IPS DF 4.7 (cell line): Measurements from ENCODE around the gene RAI14.

Source experiments
- DNase-seq: peaks from one replicate; pipeline ENCODE4 v3.0.0-alpha.2; 2013; ENCODE audit warnings: low spot score; ENCODE audit errors: extremely low read depth

Gene RAI14

DNA sequence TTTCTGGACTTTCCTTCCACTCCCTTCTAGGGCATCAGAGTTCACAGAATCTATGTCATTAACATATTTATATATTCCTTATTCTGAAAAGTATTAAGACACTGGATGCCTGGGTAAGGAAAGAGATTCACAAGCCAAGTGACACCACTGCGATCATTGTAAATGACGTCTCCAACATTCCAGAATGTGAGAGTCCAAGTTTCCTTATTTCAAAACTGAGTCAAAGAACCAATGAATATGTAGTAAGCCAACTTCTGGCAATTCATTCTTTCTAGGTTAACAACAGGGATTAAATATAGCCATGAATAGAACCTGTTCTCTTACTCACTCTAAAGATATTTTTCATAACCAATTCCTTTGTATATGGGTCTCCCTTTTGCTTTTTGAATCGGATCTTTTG, 18.1 kb downstream of the RAI14 start:
- DNase-seq: no peak

DNA sequence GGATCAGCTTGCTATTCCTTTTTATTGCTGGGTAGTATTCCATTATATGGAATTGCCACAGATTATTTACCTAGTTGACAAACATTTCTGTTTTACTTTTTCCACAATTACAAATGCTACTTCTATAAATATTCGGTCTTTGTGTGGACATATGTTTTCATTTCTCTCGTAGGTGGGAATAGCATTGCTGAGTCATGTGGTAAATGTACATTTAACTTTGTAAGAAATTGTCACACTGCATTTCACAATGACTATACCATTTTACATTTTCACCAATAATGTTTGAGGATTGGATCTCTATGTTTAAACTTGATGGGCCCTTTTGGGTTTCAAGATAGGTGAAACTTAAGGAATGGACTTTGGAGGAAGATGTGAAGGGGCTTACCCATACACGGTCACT, 19.7 kb downstream of the RAI14 start:
- DNase-seq: no peak

DNA sequence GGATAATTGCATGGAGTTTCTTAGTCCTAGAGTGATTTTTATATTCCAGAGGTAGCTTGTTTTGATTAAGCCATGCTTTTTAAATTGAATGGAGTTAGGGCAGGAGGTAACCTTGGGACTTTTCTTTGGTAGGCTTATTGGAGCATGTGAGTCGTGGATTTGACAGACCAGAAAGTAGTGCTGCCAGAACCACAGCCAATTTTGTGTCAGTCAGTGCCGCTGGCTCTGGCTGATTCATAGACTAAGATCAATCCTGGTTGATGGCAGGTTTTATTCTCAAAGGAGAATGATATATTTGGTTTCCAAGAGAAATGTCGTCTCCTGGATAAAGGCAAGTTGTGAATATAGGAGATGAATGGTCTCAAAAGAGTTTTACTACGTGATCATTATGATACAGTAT, 20.3 kb downstream of the RAI14 start:
- no peak for DNase-seq

DNA sequence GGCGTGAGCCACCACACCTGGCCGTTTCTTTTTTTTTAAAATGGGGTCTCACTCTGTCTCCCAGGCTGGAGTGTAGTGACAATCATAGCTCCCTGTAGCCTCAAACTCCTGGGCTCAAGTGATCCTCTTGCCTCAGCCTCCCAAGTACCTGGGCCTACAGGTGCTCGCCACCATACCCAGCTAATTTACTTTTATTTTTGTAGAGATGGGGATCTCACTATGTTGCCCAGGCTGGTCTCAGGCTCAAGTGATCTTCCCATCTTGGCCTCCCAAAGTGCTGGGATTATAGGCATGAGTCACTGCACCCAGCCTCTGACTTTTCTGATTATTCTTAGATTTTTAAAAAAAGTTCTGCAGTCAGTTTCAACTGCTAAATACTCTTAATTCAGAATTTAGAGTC, 21.3 kb downstream of the RAI14 start:
- no peak for DNase-seq

DNA sequence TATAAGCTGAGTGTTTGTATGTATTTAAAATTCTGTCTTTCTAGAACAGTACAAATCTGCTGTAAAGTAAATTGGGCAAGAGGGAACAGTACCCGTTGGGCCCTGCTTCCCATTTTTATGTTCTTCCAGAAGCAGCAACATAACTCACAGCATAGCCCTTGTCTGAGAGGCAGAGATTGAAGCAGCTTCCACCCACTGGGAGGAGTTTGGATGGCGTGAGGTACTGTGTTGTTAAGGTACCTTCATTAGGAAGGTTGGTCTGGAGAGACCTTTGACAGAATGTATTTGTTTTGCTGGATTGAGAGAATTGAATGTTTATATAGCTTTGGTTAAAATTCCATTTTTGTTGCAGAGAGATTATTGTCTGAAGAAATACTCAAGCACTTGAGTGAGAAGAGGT, 24.8 kb downstream of the RAI14 start:
- DNase-seq: no peak

DNA sequence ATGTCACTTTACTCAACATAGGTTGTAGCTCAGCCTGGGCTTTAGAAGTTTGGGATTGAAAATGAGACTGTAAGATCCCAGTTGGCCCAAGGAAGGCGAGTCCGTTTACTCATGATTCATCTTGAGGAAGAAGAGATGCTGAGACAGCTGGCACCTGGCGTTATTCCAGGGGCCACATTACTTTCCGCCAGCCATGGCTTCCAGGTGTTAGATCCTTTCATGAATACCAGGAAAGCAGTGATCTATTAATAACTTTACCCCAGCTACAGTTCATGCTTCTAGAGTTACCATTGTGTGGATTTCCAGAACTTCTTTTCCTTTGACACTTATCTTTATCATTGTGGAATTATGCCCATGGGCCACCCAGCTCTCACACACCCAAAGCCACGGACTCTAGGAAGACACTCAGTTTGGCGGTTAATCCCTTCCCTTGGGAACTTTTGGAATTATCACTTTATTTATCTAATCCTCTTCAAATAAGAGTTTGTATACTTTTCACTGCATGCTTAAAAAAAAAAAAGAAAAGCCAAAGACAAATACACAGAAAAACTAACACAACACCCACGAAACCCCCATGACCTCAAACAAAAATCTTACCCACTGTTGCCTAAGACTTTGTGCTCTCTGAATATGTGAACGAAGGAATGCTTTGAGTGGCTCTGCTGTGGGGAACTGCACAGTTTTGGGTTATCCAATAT, 26.9 kb downstream of the RAI14 start:
- no peak for DNase-seq

DNA sequence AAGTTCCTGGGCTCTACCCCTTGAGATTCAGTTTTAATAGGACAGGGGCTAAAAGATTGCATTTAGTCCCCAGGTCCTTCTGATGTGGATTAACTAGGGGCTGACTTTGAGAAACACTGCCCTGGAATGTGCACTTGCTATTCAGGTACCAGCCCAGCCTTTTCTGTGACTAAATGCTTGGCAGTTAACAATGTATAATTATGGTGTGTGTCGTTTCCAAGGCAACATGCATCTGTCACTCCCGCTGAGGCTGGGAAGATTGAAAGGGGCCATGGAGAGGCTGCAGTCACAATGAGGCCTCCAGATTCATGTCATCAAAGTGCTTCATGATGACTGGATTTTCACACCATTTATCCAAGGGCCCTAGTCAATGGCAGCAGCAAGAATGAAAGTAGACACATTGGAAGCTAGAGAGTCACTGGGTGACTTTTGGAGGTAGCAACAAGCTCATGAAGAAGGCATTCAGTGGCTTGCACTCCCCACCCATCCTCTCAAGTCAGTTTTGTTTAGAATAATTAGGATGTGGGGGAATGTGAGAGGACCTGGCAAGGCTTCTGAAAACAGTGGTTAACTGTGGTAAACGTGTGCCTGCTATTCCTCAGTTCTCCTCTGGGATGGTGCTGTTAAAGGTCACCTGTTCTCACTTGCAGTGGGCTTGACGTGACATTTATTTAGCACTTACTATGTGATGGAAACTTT, 28.3 kb downstream of the RAI14 start:
- DNase-seq: no peak

DNA sequence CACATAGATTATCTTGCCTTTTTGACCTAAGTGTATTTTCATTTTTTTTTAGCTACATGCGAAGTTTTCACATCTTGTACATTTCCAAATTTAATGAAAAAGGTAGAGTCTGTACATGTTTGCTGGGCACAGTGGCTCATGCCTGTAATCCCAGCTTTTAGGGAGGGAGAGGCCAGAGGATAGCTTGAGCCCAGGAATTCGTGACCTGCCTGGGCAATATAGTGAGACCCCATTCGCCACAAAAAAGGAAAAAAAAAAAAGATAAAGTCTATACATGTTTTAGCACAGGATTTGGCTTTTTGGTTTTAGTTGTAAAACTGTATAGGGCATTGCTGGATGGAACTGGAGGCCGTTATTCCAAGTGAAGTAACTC, 28.8 kb downstream of the RAI14 start:
- DNase-seq: no peak

DNA sequence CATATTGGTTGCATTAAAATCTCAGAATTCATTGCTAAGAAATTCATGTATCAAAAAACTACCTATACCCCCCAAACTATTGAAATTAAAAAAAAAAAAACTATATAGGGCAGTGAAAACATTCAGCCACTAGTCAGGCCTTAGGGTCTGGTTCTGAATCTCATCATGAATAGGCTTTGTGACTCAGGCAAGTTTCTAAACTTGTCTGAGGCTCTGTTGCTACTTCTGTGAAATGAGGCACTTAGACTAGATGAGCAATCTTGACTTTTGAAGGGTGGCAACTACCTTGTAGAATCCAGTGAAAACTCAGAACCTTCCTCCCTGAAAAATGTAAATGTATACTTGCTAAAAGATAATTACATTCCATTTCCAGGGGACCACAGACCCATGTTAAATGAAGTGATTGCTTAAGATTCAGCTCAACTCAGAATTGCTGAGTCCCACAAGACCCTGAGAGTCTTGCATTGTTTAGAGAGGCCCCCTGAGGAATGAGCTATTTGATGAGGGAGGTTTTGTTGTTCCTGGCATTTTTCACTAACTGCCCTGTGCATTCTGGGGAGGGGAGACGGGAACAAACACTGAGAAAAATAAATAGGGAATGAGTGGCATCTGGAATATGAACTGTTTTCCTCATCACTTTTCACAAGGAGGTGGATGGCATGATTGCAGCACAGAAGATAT, 29.5 kb downstream of the RAI14 start:
- no peak for DNase-seq

DNA sequence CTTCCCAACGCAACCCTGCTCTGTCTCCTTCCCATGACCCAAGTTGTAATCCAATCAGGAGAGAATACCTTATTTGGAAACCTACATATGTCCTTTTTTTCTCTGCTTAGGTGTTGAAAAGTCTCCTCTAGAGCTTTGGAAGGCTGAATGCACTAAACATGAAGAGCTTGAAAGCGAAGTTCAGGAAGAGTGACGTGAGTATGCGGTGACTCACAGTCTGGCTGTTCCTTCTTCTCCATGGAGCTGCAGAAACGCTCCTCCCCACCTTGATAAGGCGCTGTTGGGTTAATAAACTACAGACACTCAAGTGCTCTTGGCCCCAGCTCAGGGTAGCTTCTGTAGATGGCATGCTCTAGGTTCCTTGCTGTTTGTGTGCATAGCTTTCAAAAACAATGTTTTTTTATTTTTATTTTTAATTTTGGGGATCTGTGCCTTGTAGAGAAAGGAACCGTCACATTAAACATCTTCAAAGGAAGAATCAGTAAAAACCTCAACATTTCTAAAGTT, 30.7 kb downstream of the RAI14 start:
- DNase-seq: no peak

DNA sequence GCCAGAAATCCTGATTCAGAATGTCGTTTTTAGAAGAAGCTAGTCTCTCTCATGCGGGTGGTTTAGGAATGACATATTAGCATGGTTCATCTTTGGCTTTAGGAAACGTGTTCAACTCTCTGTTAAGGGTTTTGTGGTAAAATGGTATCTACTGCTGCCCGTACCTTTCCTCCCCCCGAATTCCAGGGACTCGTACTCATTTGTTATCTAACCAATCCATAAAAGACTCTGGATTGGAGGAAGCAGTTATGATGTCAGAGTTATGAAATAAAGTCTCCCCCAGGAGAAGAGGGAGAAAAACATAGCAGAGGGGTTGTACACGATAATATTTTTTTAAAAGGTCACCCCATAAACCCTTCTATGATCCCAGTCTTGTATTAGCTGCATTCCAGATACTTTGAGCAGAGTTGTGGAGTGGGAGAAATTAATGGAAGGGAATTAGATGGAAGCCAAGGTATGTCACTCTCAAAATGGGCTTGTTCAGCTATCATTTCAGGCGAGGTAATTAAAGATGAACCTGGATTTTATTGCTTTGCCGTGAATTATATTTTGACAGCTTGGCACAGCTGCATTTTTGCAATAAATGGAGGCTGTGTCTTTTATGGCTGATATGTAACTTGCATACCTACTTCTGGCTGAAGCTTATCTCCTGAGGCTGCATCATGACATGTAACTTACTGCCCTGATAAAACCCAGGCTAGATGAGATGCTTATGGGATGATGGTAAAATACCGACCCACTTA, 31.3 kb downstream of the RAI14 start:
- no peak for DNase-seq

DNA sequence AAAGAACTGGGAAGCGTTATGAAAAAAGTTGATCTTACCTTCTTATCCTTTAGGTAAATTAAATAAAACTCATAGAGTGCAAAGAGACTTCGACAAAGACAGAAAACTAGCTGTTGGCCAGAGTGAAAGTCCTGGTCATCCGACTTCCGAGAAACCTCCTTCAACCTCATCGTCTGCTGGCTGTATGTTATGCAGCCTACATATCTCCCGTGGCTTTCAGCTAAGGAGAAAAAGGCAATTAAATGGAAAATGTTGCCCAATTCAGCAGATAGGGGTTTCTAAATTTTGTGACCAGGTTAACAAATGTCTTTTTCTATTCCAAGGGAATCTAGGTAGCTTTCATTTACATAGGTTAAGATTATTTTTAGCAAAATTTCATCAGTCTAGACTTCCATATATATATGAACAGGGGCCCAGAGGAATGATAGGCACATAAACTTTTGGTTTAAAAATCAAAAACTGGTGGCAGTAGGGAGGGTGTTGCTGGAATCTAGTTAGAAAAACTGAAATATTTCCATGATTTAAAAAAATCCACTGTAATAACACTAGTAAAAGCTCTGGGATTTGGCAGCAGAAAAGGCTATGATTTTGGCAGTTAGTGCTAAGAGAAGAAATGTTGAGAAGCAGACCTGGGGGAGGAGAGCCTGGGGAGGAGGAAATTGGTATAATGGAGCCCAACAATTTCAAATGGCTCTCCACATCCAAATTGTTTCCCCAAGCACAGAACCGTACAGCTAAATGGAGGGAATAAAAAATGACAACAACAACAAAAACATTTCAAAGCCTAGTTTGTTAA, 32.1 kb downstream of the RAI14 start:
- no peak for DNase-seq

DNA sequence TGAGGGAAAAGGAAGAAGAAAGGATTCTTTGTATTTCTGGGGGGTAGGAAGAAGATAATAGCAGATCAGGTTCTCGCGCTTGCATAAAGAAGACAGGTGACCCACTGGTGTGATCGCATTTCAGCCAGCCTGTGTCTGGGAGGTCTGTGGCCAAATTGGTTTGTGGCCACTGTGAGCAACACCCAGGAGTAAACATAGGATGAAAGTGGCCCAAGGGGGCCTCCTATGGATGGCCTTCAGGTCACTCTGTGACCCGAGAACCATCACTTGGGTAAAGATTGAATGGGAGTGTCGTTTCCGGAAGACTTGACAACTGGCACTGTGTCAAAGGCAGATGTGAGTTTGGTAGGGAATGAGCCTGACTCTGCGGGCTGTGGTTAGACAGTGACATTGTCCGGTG, 34.2 kb downstream of the RAI14 start:
- no peak for DNase-seq

DNA sequence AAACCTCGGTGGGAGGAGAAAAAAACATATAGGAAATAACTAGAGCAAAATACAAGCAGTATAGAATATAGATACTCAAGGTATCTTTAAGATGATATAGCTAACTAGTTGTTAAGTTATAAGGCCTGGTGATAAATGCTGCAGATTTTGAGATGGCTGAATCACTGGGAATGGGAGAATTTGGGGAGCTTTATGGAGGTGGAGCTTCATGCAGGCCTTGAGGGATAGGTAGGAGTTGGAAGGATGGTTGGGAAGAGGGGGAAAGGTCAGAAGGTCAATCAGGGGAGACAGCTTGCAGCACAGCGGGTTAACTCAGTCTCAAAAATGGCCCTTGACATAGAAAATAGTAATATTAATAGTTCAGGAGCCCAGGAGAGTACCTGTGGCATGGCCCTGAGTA, 34.8 kb downstream of the RAI14 start:
- DNase-seq: no peak

DNA sequence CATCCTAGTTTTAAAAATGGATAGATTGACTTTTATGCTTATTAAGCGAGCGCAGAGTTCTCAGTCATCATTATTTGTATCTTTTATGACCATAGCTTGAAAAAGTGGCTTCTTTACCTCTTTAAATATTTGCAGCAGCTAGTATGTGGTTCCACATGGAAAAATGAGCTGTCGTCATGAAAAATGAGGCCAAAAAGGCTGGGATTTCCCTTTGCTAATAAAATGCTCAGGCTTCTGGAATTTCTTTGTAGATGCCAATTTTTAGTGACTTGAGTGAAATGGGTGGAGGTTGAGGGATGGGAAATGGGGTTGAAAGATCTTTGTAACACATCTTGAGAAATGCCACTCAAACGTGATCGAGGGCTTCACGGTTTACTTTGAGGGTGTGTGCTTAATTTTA, 35.2 kb downstream of the RAI14 start:
- no peak for DNase-seq

DNA sequence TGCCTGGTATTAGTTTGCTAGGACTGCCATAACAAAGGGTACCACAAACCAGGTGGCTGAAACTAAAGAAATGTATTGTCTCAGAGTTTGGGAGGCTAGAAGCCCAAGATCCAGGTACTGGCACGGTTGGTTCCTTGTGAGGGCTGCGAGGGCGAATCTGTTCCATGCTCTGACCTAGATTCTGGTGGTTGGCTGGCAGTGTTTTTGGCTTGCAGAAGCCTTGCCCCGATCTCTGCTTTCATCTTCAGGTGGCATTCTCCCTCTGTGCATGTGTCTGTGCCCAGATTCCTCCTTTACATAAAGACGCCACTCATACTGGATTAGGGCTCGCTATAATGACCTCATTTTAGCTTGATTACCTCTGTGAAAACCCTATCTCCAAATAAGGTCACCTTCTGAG, 36.7 kb downstream of the RAI14 start:
- DNase-seq: no peak

DNA sequence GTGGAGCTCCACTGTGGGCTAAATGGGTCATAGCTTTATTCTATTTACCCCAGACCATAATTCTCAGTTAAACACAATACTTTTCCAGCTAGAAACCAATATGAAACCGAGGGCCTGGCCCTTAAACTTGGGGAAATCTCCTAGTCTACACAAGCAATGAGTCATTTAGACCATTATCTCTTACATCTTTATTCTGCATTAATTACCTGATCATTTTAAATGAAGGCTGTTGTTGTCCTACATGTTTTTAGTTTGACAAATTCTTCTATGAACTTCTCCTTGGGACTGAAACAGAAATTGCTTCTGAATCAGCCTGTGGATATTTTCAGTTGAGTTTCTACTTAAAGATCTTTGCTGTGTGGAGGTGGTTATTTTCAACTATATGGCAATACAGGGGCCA, 37.9 kb downstream of the RAI14 start:
- no peak for DNase-seq

DNA sequence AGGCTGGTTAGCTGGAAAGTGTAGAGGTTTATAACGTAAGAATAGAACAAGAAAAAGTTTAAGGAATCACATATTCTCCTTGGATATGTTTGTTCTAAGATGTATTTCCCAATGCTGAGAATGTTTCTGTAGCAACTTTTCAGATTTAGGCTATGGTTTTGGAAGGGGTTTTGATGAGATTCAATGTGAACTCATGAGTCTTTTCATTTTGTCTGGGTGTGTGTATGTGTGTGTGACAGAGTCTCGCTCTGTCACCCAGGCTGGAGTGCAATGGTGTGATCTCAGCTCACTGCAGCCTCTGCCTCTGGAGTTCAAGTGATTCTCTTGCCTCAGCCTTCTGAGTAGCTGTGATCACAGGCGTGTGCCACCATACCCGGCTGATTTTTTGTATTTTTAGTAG, 38.6 kb downstream of the RAI14 start:
- DNase-seq: no peak

DNA sequence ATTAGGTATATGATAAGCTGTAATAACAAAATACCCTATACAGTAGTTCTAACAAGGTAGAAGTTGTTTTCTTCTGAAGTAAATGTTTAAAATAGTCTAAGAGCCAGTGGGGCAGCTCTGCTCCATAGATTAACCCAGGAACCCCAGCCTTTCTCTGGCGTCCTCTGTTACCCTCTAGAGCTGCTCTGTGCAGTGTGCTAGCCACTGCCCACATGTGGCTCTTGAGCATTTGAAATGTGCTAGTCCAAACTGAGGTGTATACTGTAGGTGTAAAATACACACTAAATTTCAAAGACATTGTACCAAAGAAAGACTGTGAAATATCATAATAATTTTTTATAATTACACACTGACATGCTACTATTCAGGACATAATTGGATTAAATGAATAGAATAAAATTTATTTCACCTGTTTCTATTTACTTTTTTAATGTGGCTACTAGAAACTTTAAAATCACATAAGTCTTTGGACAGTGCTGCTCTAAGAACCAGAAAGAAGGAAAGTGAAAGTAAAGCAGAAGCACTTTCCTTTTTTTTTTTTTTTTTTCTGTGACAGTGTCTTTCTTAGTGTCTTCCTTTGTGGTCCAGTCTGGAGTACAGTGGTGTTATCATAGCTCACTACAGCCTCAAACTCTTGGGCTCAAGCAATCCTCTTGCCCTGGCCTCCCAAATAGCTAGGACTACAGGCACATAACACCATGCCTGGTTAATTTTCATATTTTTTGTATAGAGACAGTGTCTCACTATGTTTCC, 39.3 kb downstream of the RAI14 start:
- no peak for DNase-seq

DNA sequence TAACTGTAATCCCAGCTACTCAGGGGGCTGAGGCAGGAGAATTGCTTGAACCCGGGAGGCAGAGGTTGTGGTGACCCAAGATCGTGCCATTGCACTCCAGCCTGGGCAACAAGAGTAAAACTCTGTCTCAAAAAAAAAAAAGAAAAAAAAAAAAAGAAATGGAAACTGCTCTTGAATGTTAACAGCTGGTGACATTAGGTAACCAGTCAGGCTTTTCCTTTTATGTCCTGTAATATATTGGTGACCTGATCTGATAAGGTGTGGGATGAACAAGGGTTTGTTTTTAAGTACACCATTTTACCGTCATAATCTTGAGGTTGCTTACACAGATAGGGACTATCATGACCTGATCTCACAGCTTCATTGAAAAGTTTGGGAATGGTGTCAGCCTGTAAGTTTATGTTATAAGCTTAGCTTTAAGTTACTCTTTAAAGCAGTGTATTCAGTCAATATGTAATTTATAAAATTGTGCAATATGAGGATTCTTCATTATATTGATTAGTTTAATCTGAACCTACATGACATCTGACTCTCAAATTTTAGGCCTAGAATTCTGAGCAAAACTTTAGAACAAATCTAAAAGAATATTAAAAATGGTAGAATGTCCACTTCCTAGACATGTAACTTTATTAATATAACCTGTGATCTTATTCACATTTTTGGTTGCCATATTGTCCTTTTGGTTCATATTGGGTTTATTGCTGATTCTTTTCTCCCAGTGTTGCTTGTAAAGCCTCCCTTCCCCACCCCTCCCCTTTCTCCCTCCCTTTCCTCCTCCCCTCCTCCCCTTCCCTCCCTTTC, 41.4 kb downstream of the RAI14 start:
- DNase-seq: no peak
